ENCODE results near the gene SEC24B. TPM values are rescaled to one million over a fixed set of nuclear protein-coding genes. Genes with fewer than 3 reads are reported as not detected.

The SEC24B gene
- total and polyA plus RNA-seq, 2 experiments from 2014 or later = 9.4 to 32.8 TPM

DNA sequence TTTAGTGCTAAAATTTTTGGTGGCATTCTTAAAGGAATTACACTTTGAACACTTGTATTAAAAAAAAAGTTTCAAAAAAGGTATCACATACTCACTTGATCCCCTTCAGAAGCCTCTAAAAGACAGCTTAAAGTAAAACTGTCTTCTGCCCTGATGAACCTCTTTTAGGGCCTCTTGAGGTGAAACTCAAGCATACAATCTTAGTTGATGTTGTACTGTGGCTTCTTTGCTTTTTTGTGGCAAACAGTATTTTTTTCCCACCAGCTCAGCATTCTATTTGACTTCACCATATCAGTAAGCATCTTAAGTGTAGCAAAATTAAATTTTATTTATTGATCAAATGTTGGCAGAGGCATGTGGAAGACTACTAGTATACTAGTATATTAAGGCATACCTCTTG is 13.7 kb downstream of the SEC24B start:
- peaks cover 9% of the 10 kb centered on the region for H3K9me3 Mint-ChIP-seq

GRCh38 chr4:109451544-109452273 is 18.1 kb downstream of the SEC24B start:
- no peak overlapping the region for H3K4me3 ChIP-seq

More for the DNA sequence above, 13.7 kb downstream of the SEC24B start:
- Histone ChIP-seq H3K79me2 (replicated peaks; ENCODE audit: insufficient read depth) (peaks cover 98% of the 10 kb centered on the region), H3K9me2 (ENCODE audit: insufficient read depth) (no peaks in the 10 kb centered on the region), H3K4me1 (ENCODE audit: insufficient read depth) (no peaks in the 10 kb centered on the region; the same call in 1 of the 2 replicates), H3F3A (replicated peaks; ENCODE audit: low read depth) (no peaks in the 10 kb centered on the region), H2AFZ (no peak overlapping the region), H3K4me2 (no peak overlapping the region), H4K20me1 (replicated peaks; ENCODE audit: insufficient read depth) (peaks cover 10% of the 10 kb centered on the region; the same call in 1 of the 2 replicates), H3K27me3 (ENCODE audit: insufficient read depth) (no peaks in the 10 kb centered on the region), H3K27ac (ENCODE audit: low read depth) (no peak overlapping the region), H3K4me3 (no peak overlapping the region), H3K36me3 (ENCODE audit: insufficient read depth) (no peaks in the 10 kb centered on the region)
- ATAC-seq (no peak), DNase-seq (ENCODE audit: low spot score) (no peak)
- Mint-ChIP-seq H3K27ac (no peak overlapping the region), H3K36me3 (ENCODE audit: low read depth) (peaks cover 57% of the 10 kb centered on the region), H3K4me1 (peaks cover 19% of the 10 kb centered on the region), H3K4me3 (no peak overlapping the region), H3K27me3 (ENCODE audit: insufficient read depth, low read depth, poor library complexity) (peaks cover 2% of the 10 kb centered on the region)
- TF ChIP-seq STAT1 (IDR thresholded peaks at IDR 0.05; ENCODE audit: unreplicated experiment) (no peak), CTCF (conservative IDR thresholded peaks at IDR 0.05; ENCODE audit: low read depth in 2 of 2) (no peak)
- TF ChIP-seq, protein P1, sequence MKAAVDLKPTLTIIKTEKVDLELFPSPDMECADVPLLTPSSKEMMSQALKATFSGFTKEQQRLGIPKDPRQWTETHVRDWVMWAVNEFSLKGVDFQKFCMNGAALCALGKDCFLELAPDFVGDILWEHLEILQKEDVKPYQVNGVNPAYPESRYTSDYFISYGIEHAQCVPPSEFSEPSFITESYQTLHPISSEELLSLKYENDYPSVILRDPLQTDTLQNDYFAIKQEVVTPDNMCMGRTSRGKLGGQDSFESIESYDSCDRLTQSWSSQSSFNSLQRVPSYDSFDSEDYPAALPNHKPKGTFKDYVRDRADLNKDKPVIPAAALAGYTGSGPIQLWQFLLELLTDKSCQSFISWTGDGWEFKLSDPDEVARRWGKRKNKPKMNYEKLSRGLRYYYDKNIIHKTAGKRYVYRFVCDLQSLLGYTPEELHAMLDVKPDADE (IDR thresholded peaks at IDR 0.05) = no peak

More at GRCh38 chr4:109451544-109452273, 18.1 kb downstream of the SEC24B start:
- ATAC-seq (no peak), DNase-seq (ENCODE audit: low spot score) (no peak)
- Mint-ChIP-seq H3K27me3 (ENCODE audit: insufficient read depth, low read depth, poor library complexity) (peaks cover 3% of the 10 kb centered on the region), H3K27ac (no peak overlapping the region), H3K36me3 (ENCODE audit: low read depth) (peaks cover 70% of the 10 kb centered on the region), H3K4me3 (no peak overlapping the region), H3K9me3 (peaks cover 21% of the 10 kb centered on the region), H3K4me1 (peaks cover 24% of the 10 kb centered on the region)
- Histone ChIP-seq H3K9me2 (ENCODE audit: insufficient read depth) (no peaks in the 10 kb centered on the region), H3K36me3 (ENCODE audit: insufficient read depth) (no peaks in the 10 kb centered on the region), H3K79me2 (replicated peaks; ENCODE audit: insufficient read depth) (peaks cover 93% of the 10 kb centered on the region), H3K27me3 (ENCODE audit: insufficient read depth) (no peaks in the 10 kb centered on the region), H3K4me1 (ENCODE audit: insufficient read depth) (no peaks in the 10 kb centered on the region; the same call in 1 of the 2 replicates), H3F3A (replicated peaks; ENCODE audit: low read depth) (no peaks in the 10 kb centered on the region), H4K20me1 (replicated peaks; ENCODE audit: insufficient read depth) (peaks cover 4% of the 10 kb centered on the region; the same call in 1 of the 2 replicates), H2AFZ (no peak overlapping the region), H3K4me2 (no peak overlapping the region), H3K27ac (ENCODE audit: low read depth) (peak overlapping the region; percentile 18; the same call in 1 of the 2 replicates)
- no peak for TF ChIP-seq REST (IDR thresholded peaks at IDR 0.05; ENCODE audit: unreplicated experiment)
- no peak for TF ChIP-seq EZH2phosphoT487 (IDR thresholded peaks at IDR 0.05; ENCODE audit: unreplicated experiment)
- no peak for TF ChIP-seq CREB1 (CRISPR knock-in tag; IDR thresholded peaks at IDR 0.05; ENCODE audit: low read depth)
- TF ChIP-seq STAT1 (IDR thresholded peaks at IDR 0.05; ENCODE audit: unreplicated experiment) = no peak
- no peak for TF ChIP-seq POLR2AphosphoS5 (IDR thresholded peaks at IDR 0.05; ENCODE audit: low read depth)
- no peak for TF ChIP-seq EZH2 (IDR thresholded peaks at IDR 0.05; ENCODE audit: low read depth, unreplicated experiment)

Data from GM23338 (cell line).